Ovary (tissue), 9 donors: ENCODE results near the gene CRAT. TPM values are rescaled to one million over a fixed set of nuclear protein-coding genes. Genes with fewer than 3 reads are reported as not detected.

ENCODE experiments used
- DNase-seq, 5 donors: peaks; one replicate each; pipeline ENCODE4 v3.0.0-alpha.2; 2019 to 2020
- H3K27ac ChIP-seq, 2 donors: fragments of 200-600 bp; one replicate each; pipeline versions ENCODE4 v1.5.1 to v1.8.0; 2019 to 2022
- H3K27me3 ChIP-seq: fragments of 200-600 bp; one replicate; pipeline ENCODE4 v1.8.0; 2022
- H3K36me3 ChIP-seq: fragments of 200-600 bp; sonication (generic); one replicate; pipeline ENCODE4 v1.5.1; 2019
- H3K4me1 ChIP-seq: one replicate; pipeline ENCODE4 v1.8.1; 2013; ENCODE audit warnings: mild to moderate bottlenecking, moderate library complexity; ENCODE audit not compliant: insufficient read depth
- H3K4me3 ChIP-seq: fragments of 200-600 bp; sonication (generic); one replicate; pipeline ENCODE4 v1.5.1; 2017
- H3K9me3 ChIP-seq, 2 donors: fragments of 200-600 bp in 1 of 2; sonication (generic) in 1 of 2; one replicate each; pipeline versions ENCODE4 v1.5.1 to v1.8.1; 2013 to 2019; ENCODE audit warnings: mild to moderate bottlenecking in 1 of 2, moderate library complexity in 1 of 2
- EP300 ChIP-seq: sonication (generic); formaldehyde crosslinking; IDR thresholded peaks from one replicate; pipeline ENCODE4 v1.6.1; 2017; ENCODE audit warnings: antibody characterized with exemption
- POLR2A ChIP-seq: fragments of 450-650 bp; IDR thresholded peaks from one replicate; pipeline ENCODE4 v1.6.1; 2017; ENCODE audit warnings: antibody characterized with exemption, mild to moderate bottlenecking, moderate library complexity
- WGBS, 3 donors: extraction: QIAGEN DNeasy Blood & Tissue Kit in 1 of 3; methylation state at CpG; one replicate each; pipeline versions ENCODE4 v1.1.5 to v1.1.7; 2013 to 2017; 5-methylcytosine and 5-hydroxymethylcytosine counted together
- intact Hi-C, 4 donors: fragments of 100-400 bp; cut with DNase I; formaldehyde crosslinking; loops; one replicate each; pipeline versions ENCODE4 v1.11.0 to v1.15.1; 2022 to 2023
- polyA plus RNA-seq, 2 donors: library from polyadenylated mRNA; stranded (reverse); fragments of 200-250 nt in 1 of 2; fragments of 350-450 nt in 1 of 2; fragmentation: Illumina TruSeq in 1 of 2; extraction: RNeasy Lipid Tissue Mini Kit (QIAGEN cat#74804) in 1 of 2; gene quantifications; one replicate each; pipeline ENCODE4 v1.2.3, GENCODE V29; 2013 to 2014
- total RNA-seq, 7 donors: library from RNA; depleted of rRNA in 2 of 7; stranded (reverse); fragments of >200 nt in 2 of 7; fragmentation: NEBNext Ultra II Directional in 3 of 7; extraction: Animal tissue kit (Norgen Biotek cat#: 25700) in 3 of 7; gene quantifications; one replicate each; pipeline versions ENCODE4 v1.1.0 to v1.2.4, GENCODE V29; 2016 to 2023
- TF ChIP-seq, protein P1 (sequence below), 3 donors: fragments of 450-650 bp in 2 of 3; fragments of 200-600 bp in 1 of 3; IDR thresholded peaks; one replicate each; pipeline versions ENCODE4 v1.5.1 to v1.8.0; 2016 to 2022; ENCODE audit warnings: antibody characterized with exemption in 3 of 3, mild to moderate bottlenecking in 1 of 3
- donor health status: DM: no; HTN: no; CAD: no; lungs with moderate emphysema.
- donor health status: DM: no; HTN: no; CAD: no.
- donor health status: Bipolar disorder and iron deficiency.
- donor health status: DM: yes; HTN: yes; CAD: no.
- donor health status: DM: no; HTN: no; CAD: no.
- donor health status: DM: yes; HTN: yes; CAD: no.

Gene CRAT
- total and polyA plus RNA-seq, 9 donors, result 23.0 to 42.7 (median 37.1) TPM

- H3K4me1 ChIP-seq, result no peaks in the 10 kb centered on the region
- no peak overlapping the region for H3K27ac ChIP-seq
- no peak overlapping the region for H3K4me3 ChIP-seq
- H3K36me3 ChIP-seq, result no peaks in the 10 kb centered on the region
- H3K27me3 ChIP-seq, result no peaks in the 10 kb centered on the region
- TF ChIP-seq POLR2A (no peak), EP300 (no peak)
- TF ChIP-seq, protein P1, sequence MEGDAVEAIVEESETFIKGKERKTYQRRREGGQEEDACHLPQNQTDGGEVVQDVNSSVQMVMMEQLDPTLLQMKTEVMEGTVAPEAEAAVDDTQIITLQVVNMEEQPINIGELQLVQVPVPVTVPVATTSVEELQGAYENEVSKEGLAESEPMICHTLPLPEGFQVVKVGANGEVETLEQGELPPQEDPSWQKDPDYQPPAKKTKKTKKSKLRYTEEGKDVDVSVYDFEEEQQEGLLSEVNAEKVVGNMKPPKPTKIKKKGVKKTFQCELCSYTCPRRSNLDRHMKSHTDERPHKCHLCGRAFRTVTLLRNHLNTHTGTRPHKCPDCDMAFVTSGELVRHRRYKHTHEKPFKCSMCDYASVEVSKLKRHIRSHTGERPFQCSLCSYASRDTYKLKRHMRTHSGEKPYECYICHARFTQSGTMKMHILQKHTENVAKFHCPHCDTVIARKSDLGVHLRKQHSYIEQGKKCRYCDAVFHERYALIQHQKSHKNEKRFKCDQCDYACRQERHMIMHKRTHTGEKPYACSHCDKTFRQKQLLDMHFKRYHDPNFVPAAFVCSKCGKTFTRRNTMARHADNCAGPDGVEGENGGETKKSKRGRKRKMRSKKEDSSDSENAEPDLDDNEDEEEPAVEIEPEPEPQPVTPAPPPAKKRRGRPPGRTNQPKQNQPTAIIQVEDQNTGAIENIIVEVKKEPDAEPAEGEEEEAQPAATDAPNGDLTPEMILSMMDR (IDR thresholded peaks at IDR 0.05), result no peak
- no peak for DNase-seq
- H3K9me3 ChIP-seq, result no peaks in the 10 kb centered on the region
- intact Hi-C loops, result no loop called here
- 89 to 95% (median 89%) methylated on average over 19 of the region's 19 CpGs for WGBS, 3 donors
Measured at GRCh38 chr9:129068110-129068509, 42.5 kb downstream of the CRAT start.

DNA sequence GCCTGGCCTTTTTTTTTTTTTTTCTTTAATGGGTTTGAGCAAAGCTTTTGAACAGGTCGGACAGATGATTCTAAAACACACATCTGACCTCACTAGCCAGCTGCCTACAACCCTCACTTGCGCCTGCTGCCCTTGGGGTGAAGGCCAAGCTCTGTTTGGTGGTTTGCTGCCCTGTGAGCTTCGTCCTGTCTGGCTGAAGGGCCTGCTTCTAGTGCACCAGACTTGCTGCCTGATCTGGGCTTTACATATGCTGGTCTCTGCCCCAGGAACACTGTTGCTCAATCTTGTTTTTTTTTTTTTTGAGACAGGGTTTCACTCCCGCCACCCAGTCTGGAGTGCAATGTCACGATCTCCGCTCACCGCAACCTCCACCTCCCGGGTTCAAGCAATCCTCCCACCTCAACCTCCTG lies 46.1 kb downstream of the CRAT start:
- no peaks in the 10 kb centered on the region for H3K9me3 ChIP-seq
- no peaks in the 10 kb centered on the region for H3K4me1 ChIP-seq
- TF ChIP-seq, protein P1 (IDR thresholded peaks at IDR 0.05), result no peak
- TF ChIP-seq EP300 (no peak), POLR2A (no peak)
- H3K36me3 ChIP-seq, result no peaks in the 10 kb centered on the region
- H3K4me3 ChIP-seq, result no peak overlapping the region
- no peaks in the 10 kb centered on the region for H3K27me3 ChIP-seq
- H3K27ac ChIP-seq, result no peak overlapping the region
- WGBS, 3 donors, result 89 to 90% (median 89%) methylated on average over 8 of the region's 8 CpGs
- no peak for DNase-seq
- intact Hi-C loops, result no loop called here

DNA sequence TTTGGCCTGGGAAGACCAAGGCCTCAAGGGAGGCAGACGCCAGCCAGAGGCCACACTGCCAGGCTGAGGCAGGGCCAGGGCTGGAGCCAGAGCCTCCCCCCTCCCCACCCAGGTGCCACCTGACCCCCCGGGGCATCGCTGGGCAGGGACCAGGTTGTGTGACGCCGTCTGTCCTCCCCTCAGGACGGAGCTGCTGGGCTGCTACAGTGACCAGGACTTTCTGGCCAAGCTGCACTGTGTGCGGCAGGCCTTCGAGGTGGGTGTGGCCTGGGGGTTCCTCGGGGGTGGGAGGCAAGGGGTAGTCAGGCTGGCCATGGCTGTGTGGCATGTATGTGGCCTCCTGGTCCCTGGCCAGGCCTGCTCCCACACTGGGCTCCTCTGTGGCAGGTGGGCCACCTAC lies 47.5 kb downstream of the CRAT start:
- H3K4me1 ChIP-seq, result no peaks in the 10 kb centered on the region
- no peaks in the 10 kb centered on the region for H3K27me3 ChIP-seq
- intact Hi-C loops, result no loop called here
- no peaks in the 10 kb centered on the region for H3K9me3 ChIP-seq
- no peak for DNase-seq
- 75 to 88% (median 80%) methylated on average over 2 to 9 of the region's 9 CpGs for WGBS, 3 donors
- H3K4me3 ChIP-seq, result no peak overlapping the region
- TF ChIP-seq POLR2A, result no peak
- TF ChIP-seq, protein P1 (IDR thresholded peaks at IDR 0.05), result no peak
- TF ChIP-seq EP300, result no peak
- no peak overlapping the region for H3K27ac ChIP-seq
- no peaks in the 10 kb centered on the region for H3K36me3 ChIP-seq

DNA sequence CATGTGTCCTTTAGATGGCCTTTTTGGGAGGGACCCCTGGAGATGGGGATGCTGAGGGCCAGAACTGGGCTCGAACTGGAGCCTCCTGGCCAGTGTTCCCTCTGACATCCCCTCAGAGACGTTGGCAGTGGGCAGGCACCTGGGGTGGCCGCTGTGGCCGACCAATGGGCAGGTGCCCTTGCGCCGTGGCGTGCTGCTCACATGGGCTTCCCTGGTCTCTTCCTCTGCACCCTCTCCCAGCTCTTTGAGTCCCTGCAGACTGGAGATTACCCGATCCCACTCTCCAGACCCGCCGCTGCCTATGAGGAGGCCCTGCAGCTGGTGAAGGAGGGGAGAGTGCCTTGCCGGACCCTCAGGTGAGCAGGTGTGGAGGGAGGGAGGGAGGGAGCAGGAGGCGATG lies 49.6 kb downstream of the CRAT start:
- WGBS, 3 donors, result 91 to 95% (median 92%) methylated on average over 11 to 12 of the region's 12 CpGs
- H3K27ac ChIP-seq, result no peak overlapping the region
- no peak overlapping the region for H3K4me3 ChIP-seq
- DNase-seq, result no peak
- no peaks in the 10 kb centered on the region for H3K27me3 ChIP-seq
- no peaks in the 10 kb centered on the region for H3K9me3 ChIP-seq
- H3K4me1 ChIP-seq, result no peaks in the 10 kb centered on the region
- intact Hi-C loops, result no loop called here
- TF ChIP-seq EP300 (no peak), POLR2A (no peak)
- TF ChIP-seq, protein P1 (IDR thresholded peaks at IDR 0.05), result no peak
- no peaks in the 10 kb centered on the region for H3K36me3 ChIP-seq
